A172 (cell line): ENCODE measurements around the gene METTL4. TPM values are rescaled to one million over a fixed set of nuclear protein-coding genes. Genes with fewer than 3 reads are reported as not detected.

Experiments
- DNase-seq: peaks from one replicate; pipeline ENCODE4 v3.0.0-alpha.2; 2015; ENCODE audit warnings: low spot score
- total RNA-seq: library from RNA; depleted of rRNA; stranded (reverse); fragments of >200 nt; shearing (Covaris generic); gene quantifications from 2 replicates; pipeline ENCODE4 v1.2.3, GENCODE V29; 2014; rRNA removed

The METTL4 gene
- total RNA-seq, 1 experiment from 2014 or later: 13.9 TPM

DNA sequence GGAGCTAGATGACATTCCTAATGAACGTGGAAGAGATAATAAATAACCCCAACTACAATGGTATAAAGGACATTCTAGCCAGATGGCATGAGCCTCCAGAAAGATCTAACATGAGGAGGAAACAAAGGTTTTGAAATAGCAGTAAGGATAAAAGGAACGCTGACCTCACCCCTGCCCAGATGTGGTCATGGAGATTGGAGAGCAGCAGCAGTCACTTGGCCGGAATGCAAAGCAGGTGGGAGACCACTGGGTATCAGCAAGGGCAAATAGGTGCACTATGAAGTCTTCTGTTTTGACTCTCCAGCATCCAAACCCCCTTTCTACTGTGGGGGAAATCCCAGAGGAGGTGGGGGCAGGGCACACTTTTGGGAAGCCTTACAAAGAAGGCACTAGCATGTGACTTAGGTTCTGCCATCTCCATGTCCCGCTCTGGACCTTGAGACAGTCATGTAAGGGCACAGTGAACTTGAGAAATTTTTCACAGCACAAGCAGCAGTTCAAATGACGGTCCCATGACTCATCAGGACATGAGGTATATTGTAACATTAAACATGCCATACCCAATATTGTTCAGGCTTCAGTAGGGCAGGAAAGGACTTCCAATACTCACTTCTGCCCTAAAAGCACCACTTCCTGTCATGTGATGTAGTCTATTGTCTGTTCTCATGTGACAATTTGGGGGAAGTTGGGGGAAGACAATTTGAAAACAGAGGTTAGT is 55.2 kb downstream of the METTL4 start:
- DNase-seq: peak; percentile 89

DNA sequence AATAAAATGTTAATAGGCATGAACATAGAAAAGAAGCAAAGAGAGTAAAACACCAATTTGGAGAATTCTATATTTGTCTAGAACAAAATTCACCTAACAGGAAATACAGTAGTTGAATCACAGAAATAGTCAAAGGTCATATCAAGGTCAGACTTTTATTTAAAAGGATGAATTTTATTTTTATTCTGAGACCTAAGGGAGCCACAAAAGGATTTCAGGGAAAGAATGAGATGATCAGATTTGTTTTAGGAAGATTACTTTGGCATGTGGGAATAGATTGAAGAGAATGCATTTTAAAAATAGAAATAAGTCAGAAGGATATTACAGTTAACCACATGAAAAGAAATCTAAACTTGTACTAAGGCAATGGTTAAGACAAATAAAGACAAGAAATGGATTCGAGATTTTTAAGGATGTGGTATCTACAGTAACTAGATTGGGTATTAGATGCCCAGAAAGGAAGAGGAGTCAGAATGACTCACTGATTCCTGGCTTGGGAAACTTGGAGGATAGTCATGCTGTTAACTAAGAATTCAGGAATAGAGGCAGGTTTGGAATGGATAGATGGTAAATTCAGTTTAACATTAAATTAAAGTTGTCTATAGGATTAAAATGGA is 56.0 kb downstream of the METTL4 start:
- DNase-seq: peak; percentile 96

DNA sequence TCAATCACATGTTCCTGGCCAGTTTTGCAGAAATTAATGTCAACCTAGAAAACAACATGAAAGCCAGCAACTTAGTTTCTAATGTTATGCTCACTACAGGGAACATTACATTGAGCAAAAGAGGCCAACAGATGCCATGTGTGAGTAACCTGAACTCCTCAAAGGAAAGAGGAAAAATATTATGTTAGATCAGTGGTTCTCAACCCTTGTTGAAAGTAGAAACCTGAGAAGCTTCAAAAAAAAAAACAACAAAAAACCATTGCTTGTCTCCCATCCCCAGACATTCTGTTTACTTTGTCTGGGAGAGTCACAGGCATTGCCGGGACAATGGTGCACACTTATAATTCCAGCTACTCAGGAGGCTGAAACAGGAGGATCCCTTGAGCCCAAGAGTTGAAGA is 57.7 kb downstream of the METTL4 start:
- DNase-seq: no peak

DNA sequence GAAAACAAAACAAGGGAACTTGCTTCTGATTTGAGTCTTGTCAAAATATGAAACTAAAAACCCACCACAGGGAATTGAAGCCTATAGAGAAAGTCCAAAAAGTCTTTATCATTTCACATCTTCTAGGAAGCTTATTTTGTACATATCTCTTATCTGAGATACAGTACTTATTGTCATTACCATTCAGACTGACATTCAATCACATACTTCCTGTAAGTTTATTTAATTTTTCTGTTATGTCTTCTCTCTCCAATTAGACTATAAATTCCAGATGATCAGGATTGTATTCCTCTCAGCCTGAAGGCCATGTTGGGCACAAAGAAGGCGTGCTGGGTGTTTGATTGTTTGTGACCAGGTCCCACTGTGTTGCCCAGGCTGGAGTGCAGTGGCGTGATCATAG is 59.2 kb downstream of the METTL4 start:
- DNase-seq: no peak

DNA sequence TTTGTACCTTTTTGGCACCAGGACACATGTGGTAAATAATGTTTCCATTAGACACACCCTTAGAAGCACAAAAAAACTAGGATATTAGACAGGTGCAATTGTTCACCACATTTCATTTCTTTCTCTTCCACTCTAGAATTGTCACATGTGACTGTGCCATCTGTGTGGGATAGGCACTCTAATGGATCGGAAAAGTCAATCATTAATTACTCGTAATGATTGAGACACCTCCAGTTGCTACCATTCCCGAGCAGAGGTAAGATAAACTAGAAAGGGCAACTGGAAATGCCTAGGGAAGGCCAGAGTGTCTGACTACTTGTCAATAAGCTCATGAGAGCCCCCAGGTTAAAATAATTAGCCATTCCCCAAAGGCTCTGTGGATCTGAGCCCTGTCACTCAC is 59.9 kb downstream of the METTL4 start:
- no peak for DNase-seq

DNA sequence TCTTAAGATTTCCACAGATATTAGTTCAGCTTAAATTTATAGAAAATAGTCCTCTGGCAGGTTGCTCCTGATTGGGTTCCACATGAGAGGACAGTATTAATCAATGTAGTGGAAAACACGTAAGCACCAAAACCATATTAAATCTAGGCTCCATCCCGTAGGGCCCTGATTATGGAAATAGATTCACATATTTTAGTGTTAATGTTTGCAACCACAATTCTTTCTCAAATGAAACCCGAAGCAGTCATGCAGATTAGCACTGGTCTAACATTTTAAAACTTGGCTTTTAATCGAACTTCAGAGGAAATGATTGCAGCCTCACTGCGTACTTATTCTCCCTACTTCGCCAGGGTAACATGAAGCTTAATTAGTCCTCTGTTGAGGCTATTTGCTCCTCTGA is 60.9 kb downstream of the METTL4 start:
- no peak for DNase-seq

DNA sequence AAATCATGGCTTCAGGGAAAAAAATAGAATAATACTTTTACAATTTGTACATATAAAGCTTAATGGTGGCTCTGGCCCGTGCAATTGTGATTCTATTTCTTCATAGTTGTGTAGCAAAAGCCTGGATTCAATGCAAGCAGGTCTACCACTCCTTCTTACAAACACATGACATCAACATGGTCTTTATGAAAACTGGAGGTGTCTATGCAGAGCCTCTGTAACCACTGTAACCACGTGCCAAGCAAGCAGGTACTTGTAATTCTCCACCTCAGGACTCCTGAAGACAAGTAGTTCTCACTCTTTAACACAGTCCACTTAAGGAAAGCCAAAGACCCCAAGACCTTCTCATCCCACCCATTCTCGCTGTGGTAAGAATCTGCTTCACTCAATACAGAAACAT is 62.6 kb downstream of the METTL4 start:
- no peak for DNase-seq

DNA sequence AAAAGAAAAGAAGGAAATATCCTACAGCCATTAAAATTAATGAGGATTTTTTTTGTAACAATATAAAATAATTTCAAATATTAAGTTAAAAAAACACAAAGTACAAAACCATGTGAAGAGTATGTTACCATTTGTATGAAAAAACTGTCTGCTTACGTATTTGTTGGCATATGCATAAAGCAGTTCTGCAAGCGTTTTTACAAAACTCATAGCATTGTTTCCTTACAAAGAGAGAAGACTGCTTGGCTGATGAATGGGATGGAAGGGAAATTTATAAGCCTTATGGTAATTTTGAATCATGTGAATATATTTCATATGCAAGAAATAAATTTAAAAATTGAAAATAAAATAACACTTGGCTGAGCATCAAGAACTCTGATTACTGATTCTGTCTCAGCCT is 63.1 kb downstream of the METTL4 start:
- no peak for DNase-seq

DNA sequence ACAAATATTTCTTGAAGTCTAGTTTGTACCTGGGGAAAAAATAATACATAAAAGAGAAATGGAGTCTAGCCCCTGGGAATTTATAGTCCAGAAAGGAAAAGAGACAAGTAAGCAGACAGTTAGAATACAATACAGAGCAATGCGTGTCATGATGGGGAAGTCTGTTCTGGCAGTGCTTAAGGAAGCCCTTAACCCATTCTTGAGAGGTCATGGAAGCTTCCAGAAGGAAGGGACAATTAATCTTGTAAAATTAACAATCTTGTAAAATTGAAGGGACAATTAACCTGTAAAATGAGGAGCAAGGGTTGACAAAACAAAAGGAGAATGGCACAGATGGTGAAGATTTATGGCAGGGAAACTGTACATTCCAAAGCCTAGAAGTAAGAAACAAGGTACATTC is 66.7 kb downstream of the METTL4 start:
- no peak for DNase-seq

DNA sequence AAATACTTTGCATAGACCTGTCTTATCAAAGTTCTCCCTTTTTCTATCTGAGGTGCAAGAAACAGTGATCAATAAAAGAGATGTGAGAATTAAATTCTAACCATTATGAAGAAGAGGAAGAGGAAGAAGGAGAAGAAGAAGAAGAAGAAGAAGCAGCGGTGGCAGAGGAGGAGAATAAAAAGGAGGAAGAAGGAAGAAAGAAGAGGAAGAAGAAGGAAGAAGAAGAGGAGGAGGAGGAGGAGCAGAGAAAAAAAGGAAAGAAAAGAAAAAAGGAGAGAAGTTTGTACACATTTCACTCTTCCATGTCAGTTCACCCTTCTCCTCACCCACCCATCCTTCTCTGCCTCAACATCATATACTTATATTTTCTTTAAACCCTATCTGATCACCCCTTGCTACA is 68.4 kb downstream of the METTL4 start:
- no peak for DNase-seq

DNA sequence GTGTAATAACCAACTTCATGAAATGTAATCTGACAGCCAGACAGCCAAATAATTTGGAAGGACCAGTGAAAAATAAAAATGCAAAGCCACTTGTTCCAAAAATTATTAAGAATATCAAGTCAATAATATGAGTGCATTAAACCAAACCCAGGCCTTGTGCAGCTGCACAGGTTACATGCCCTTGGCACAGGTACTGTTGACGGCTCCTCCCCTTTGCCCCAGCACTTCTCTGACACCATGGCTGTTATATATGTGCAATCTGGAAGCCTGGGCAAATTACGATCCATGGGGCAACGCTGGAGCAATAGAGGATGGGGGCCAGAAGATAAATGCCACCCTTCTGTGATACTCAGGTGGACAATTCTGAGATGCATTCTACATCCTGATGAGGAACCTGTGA is 68.9 kb downstream of the METTL4 start:
- DNase-seq: no peak

DNA sequence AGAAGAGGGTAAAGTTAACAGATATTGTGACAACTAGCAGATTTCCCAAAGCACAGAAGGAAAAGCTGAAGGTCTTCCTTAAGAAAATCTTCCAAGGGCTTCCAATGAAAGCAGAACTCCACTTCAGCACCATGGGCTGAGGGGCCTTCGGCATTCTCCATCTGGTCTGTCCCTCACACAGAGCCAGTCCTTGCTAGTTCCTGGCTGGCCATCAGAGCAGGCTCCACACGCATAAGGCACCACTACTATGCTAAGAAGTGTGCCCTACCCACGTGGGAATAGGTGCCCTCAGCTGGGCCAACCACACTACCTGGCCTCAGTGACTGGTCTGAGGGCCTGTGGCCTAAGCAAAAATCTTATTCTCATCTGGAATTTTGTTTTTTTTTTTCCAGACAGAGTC is 73.5 kb downstream of the METTL4 start:
- DNase-seq: no peak

DNA sequence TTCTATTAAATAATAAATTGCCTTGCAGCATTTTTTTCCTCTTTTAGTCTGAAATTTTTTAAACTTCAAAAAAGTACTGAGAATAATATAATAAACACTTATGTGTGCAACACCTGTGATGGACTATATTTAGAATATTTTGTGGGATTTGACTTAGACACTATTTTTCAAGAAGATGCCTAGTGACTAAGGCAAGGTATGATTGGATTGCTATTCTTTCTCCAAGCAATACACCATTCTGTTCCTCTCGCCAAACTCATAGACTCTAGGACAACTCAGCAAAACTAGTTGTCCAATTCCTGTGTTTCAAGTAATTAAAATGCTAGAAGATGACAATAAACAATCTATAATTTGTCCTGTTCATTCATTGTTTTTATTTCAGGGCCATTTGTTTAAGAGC is 75.9 kb downstream of the METTL4 start:
- DNase-seq: no peak

DNA sequence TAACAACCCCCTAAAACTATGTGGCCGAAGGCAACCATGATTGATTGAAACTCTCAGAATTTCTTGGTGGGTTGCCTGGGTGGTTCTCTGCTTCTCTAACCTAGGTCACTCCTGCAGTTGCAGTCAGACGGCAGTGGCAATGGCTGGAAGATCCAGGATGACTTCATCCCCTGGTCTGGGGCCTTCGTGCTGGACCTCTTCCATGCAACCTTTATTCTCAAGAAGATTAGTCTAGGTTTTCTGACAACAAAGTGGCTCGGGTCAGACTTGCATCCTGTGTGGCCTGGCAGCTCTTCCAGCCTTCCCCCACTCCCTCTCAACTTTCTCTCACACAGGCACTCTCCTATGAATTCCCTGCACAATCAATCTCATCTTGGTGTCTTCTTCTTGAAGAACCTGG is 76.4 kb downstream of the METTL4 start:
- DNase-seq: peak; percentile 3

Other genes starting within 250 kb of the METTL4 start
- gene NDC80, start 52 bp upstream of the METTL4 start, total RNA-seq: 68.7 and 72.7 TPM in 2 replicates
- gene SMCHD1, start 84.2 kb upstream of the METTL4 start, total RNA-seq: 53.7 and 78.3 TPM in 2 replicates